HUES6 (cell line): ENCODE results near the gene ADD1.

ENCODE experiments used
- H3K27ac ChIP-seq: 2 replicates; pipeline ENCODE4 v1.7.0; 2013; ENCODE audit warnings: low read depth, mild to moderate bottlenecking, low read length, inconsistent platforms
- H3K27me3 ChIP-seq: 2 replicates; pipeline ENCODE4 v1.6.1; 2013; ENCODE audit warnings: low read length; ENCODE audit not compliant: control insufficient read depth, insufficient read depth
- H3K36me3 ChIP-seq: 2 replicates; pipeline ENCODE4 v1.6.1; 2013; ENCODE audit warnings: low read length; ENCODE audit not compliant: control insufficient read depth, insufficient read depth
- H3K4me1 ChIP-seq: 2 replicates; pipeline ENCODE4 v1.6.1; 2013; ENCODE audit warnings: low read length; ENCODE audit not compliant: control insufficient read depth, insufficient read depth
- H3K4me3 ChIP-seq: 2 replicates; pipeline ENCODE4 v1.5.1; 2013; ENCODE audit warnings: low read depth, low read length
- H3K9ac ChIP-seq: one replicate; pipeline ENCODE4 v1.6.1; 2013; ENCODE audit warnings: mild to moderate bottlenecking, low read length
- H3K9me3 ChIP-seq: 2 replicates; pipeline ENCODE4 v1.6.1; 2013; ENCODE audit warnings: low read depth, low read length; ENCODE audit not compliant: control insufficient read depth, insufficient read depth

ADD1 gene

DNA sequence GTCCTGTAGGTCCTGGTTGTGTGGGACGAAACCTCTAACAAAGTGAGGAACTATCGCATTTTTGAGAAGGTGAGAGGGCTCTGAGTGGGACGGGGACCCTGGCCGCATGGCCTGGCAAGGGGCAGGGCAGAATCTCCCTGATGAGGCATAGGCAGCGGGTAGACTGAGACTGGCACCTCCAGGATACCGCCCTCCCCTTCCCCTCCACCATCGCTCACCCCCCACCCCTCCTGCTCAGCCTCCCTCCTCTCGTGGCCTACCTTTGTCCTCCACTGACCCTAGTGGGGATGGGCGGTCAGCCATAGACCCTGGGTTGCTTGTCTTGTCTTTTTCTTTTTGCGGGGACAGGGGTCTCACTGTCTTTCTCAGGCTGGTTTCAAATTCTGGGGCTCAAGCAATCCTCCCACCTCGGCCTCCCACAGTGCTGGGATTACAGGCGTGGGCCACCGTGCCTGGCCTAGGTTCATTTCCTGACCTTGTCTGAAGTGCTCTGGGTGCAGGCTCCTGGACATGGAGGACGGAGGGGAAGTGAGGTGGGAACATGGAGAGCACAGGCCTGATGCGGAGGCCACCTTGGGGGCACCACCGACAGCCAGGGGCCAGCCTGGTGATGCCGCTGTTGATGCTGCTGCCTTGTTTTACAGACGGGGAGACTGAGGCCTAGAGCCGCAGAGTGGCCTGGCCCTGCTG lies 10.5 kb upstream of the ADD1 start:
- H3K36me3 ChIP-seq = peaks cover 77% of the 10 kb centered on the region
- H3K4me3 ChIP-seq = no peak overlapping the region
- H3K27ac ChIP-seq = no peak overlapping the region
- no peak overlapping the region for H3K9ac ChIP-seq
- no peaks in the 10 kb centered on the region for H3K27me3 ChIP-seq
- H3K9me3 ChIP-seq = no peaks in the 10 kb centered on the region
- peaks cover 12% of the 10 kb centered on the region for H3K4me1 ChIP-seq

DNA sequence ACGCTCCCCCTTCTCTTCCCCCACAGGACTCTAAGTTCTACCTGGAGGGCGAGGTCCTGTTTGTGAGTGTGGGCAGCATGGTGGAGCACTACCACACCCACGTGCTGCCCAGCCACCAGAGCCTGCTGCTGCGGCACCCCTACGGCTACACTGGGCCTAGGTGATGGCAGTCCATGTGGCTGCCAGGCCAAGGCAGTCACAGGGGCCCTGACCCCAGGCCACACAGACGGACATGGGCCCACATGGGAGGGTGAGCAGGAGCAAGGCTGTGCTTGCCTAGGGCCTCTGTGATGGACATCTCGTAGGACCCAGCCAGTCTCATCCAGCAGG lies 10.0 kb upstream of the ADD1 start:
- Histone ChIP-seq H3K27ac (no peak overlapping the region), H3K27me3 (no peaks in the 10 kb centered on the region), H3K9me3 (no peaks in the 10 kb centered on the region), H3K4me3 (no peak overlapping the region), H3K9ac (no peak overlapping the region), H3K4me1 (peaks cover 12% of the 10 kb centered on the region), H3K36me3 (peaks cover 72% of the 10 kb centered on the region)

DNA sequence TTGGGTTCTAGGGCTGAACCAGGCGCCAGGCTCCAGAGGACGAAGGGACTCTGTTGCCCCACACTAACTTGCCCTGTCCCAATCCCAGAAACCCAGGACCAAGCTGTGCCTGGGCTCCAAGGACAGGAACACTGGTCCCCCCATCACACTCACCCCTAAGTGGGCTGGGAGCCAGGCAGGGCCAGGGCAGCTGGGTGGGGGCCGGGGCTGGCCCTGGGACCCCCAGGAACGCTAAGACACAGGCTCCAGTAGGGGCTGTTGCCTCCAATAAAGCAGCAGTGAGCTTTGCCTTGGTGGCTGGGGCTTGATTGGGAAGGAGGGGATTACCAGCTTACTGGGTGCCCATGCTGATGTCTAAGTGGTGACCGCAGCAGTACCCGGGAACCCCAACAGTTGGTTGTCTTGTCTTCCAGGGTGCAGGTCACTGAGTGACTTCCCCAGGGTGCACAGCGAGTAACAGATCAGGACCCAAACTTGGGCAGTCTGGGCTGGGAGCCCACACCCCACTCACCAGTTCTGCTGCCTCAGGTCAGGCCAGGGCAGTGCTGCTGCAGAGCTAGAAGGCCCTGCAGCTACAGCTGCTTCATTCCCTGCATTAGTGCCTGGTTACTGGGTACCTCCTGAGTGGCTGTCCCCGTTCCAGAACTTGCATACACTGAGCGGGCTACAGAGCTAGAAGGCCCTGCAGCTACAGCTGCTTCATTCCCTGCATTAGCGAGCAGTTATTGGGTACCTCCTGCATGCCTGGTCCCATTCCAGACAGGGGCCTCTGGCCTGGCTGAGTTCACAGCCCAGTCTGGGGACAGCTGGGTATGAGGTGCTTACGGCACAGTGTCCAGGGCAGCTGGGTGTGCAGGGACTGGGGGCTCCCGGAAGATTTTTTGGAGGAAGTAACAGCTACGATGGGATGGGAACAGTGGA lies 9.4 kb upstream of the ADD1 start:
- peaks cover 65% of the 10 kb centered on the region for H3K36me3 ChIP-seq
- H3K4me1 ChIP-seq = peaks cover 12% of the 10 kb centered on the region

DNA sequence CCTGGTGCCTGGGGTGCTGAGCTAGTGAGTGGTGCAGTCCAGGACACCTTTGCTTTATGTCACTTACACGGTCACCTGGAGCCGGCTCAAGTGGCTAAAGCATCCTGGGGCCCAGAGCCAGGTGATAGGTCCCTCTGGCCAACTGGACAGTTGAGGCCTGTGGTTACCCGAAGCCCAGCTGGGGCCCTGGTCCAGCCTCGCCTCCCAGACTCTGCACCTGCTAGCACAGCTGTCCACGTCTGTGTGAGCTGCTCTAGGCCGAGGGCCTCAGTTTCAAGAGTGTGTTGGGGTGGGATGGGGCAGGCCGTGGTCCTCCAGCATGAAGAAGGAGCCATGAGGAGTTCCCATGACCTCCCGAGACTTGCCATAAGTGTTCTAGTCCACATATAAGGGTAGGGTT lies 7.7 kb upstream of the ADD1 start:
- Histone ChIP-seq H3K27ac (no peak overlapping the region), H3K27me3 (no peaks in the 10 kb centered on the region), H3K36me3 (peaks cover 51% of the 10 kb centered on the region), H3K4me1 (peaks cover 12% of the 10 kb centered on the region), H3K9me3 (peaks cover 4% of the 10 kb centered on the region), H3K9ac (no peak overlapping the region), H3K4me3 (no peak overlapping the region)

More for the DNA sequence above, 9.4 kb upstream of the ADD1 start:
- no peaks in the 10 kb centered on the region for H3K27me3 ChIP-seq
- no peaks in the 10 kb centered on the region for H3K9me3 ChIP-seq
- no peak overlapping the region for H3K4me3 ChIP-seq
- no peak overlapping the region for H3K9ac ChIP-seq
- H3K27ac ChIP-seq = no peak overlapping the region

DNA sequence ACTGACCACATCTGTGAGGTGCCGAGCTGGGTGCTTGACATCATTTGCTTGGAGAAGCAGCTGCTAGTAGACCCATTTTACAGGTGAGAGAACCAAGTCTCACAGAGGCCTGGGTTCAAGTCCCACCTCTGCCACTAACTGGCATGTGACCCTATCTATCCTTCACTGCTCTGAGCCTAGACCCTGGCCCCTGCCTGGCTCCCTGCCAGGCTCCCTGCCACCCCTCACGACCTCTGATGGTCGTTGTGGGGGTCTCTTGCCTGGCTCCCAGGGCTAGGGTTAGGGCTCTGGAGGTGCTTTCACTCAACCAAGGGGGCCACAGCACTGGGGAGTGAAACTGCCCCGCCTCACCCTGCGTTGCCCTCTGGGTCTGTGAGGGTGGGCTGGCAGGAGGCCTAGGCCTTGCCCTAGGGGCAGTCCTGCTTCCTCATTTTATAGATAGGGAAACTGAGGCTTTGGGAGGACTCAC lies 7.2 kb upstream of the ADD1 start:
- Histone ChIP-seq H3K9ac (no peak overlapping the region), H3K27me3 (no peaks in the 10 kb centered on the region), H3K36me3 (peaks cover 47% of the 10 kb centered on the region), H3K4me3 (no peak overlapping the region), H3K4me1 (peaks cover 12% of the 10 kb centered on the region), H3K9me3 (peaks cover 4% of the 10 kb centered on the region), H3K27ac (no peak overlapping the region)

DNA sequence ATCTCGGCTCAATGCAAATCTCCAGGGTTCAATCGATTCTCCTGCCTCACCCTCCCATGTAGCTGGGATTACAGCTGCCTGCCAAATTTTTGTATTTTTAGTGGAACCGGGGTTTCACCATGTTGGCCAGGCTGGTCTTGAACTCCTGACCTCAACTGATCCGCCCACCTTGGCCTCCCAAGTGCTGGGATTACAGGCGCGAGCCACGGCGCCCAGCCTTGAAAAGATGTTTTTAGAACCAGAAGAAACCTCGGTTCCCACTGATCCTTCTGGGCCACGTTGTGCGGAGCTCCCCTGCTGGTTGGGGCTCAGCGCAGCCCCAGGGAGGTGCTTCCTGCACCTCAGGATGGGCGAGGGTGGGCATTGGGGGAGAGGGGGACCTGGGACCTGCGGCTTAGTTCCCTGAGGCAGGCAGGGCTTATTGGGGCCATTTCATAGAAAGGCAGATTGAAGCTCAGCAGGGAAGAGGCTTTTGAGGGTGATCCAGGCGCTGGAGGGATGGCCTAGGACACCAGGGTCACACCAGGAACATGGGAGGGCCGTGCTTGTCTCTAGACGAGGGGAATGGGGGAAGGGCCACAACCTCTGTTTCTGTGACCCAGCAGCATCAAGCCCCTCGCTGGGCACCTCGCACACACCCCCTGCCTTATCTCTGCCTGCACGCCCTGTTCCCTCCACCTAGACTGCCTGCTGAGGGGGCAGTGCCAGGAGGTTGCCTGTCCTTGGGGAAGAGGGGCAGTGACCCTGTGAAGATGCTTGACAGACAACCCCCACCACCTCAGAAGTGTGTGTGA lies 6.3 kb upstream of the ADD1 start:
- H3K27me3 ChIP-seq = no peaks in the 10 kb centered on the region
- H3K4me3 ChIP-seq = no peak overlapping the region
- peaks cover 38% of the 10 kb centered on the region for H3K36me3 ChIP-seq
- peaks cover 4% of the 10 kb centered on the region for H3K9me3 ChIP-seq
- no peak overlapping the region for H3K9ac ChIP-seq
- no peak overlapping the region for H3K27ac ChIP-seq
- H3K4me1 ChIP-seq = peaks cover 13% of the 10 kb centered on the region

DNA sequence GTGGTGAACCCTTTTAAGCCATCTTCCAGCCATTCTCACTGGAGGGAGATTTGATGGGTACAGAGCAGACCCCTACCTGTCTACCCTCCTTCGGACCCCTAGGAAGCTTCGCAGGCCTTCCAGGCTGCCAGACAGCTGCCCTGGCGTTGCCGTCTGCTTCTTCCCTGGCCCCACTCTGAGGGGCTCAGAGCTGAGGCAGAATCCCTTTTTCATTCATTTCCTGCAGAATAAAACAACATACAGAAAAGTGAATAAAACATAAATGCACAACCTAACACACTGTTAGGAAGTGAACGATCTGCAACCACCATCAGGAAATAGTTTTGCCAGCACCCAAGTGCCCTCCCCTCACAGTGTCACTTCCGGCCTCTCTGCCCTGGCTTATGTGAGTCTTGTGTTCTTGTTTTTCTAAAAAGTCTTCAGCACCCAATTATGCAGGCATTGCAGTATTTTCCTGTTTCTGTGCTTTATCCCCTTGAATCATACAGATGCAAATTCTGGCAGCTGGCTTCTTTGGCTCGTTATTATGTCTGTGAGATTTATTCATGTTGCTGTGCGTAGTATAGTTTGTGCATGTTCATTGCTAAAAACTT lies 5.6 kb upstream of the ADD1 start:
- Histone ChIP-seq H3K4me3 (no peak overlapping the region), H3K9ac (no peak overlapping the region), H3K27ac (no peak overlapping the region), H3K9me3 (peaks cover 4% of the 10 kb centered on the region), H3K4me1 (peaks cover 17% of the 10 kb centered on the region), H3K36me3 (peaks cover 31% of the 10 kb centered on the region), H3K27me3 (no peaks in the 10 kb centered on the region)

DNA sequence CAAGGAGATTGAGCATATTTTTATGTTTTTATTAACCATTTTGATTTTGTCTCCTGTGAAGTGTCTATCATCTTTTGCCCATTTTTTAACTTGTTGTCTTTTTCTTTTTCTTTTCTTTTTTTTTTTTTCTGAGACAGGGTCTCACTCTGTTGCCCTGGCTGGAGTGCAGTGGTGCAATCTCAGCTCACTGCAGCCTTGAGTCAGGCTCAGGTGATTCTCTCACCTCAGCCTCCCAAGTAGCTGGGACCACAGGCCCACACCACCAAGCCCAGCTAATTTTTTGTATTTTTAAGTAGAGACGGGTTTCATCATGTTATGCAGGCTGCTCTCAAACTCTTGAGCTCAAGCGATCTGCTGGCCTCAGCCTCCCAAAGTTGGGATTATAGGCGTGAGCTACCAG lies 4.6 kb upstream of the ADD1 start:
- Histone ChIP-seq H3K9me3 (peaks cover 4% of the 10 kb centered on the region), H3K36me3 (peaks cover 21% of the 10 kb centered on the region), H3K9ac (no peak overlapping the region), H3K4me1 (peaks cover 17% of the 10 kb centered on the region), H3K27me3 (no peaks in the 10 kb centered on the region), H3K4me3 (no peak overlapping the region), H3K27ac (no peak overlapping the region)

DNA sequence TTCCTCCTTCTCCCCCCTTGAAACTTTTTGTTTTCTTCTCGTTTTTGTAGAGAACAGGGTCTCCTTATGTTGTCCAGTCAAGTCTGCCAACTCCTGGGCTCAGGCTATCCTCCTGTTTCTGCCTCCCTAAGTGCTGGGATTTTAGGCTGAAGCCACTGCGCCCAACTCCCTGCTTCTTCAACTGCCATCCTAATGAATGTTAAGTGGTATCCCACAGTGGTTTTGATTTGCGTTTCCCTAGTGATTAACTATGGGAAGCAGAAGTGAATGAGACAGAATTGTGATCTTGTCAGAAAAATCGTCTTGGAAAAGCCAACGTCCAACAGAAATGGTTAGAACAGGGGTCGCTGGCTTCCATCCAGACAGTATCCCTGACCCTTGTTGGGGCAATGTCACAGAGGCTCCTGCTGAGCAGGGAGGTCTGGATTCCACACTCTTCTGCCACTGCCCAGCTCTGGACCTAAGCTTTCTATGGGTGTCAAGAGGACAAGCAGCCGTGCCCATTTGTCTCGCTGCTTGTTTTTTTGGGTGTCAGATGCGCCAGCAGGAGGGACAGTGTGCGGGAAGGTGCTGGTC lies 869 bp upstream of the ADD1 start:
- H3K36me3 ChIP-seq = no peaks in the 10 kb centered on the region
- H3K4me3 ChIP-seq = peak overlapping the region; percentile 98
- H3K27me3 ChIP-seq = no peaks in the 10 kb centered on the region
- H3K9ac ChIP-seq = peak overlapping the region; percentile 79
- peak overlapping the region; percentile 46; the same call in 1 of the 2 replicates for H3K27ac ChIP-seq
- peaks cover 4% of the 10 kb centered on the region for H3K9me3 ChIP-seq
- H3K4me1 ChIP-seq = peaks cover 13% of the 10 kb centered on the region

DNA sequence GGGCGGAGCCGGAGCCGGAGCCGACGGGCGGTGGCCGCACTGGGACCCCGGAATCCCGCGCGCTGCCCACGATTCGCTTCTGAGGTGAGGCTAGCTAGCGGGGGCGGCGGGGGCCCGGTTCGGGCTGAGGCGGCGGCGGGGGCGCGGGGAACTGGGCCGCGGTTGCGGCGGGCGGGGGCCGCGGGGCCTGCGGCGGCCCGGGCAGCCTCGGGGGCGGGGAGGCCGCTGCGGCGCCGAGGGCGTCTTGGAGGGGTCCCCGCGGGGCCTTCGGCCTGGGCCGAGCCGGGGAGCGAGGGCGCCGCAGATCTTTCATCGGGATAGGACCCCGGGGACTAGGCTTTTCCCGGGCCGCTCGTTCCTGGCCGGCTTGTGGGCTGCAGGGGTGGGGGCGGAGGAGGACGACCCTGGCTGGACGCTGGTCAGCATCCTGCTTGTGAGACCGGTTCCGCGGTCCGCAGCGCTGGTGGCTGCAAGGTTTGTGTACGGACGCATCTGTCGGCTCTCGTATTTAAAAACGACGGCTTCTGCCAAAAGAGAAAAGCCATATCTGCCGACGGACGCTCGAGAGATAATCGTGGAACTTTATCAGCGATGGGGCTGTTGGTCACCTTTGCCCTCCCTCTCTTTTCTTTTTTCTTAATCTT lies 419 bp downstream of the ADD1 start:
- no peaks in the 10 kb centered on the region for H3K36me3 ChIP-seq
- H3K9me3 ChIP-seq = peaks cover 4% of the 10 kb centered on the region
- peaks cover 15% of the 10 kb centered on the region for H3K4me1 ChIP-seq
- peak overlapping the region; percentile 87 for H3K9ac ChIP-seq
- H3K4me3 ChIP-seq = peak overlapping the region; percentile 98
- H3K27ac ChIP-seq = peak overlapping the region; percentile 49; the same call in 1 of the 2 replicates
- H3K27me3 ChIP-seq = no peaks in the 10 kb centered on the region
